Endodermal cell (in vitro differentiated cells): ENCODE results near the gene STOML2. TPM values are rescaled to one million over a fixed set of nuclear protein-coding genes. Genes with fewer than 3 reads are reported as not detected.

ENCODE experiments used
- DNase-seq: peaks from one replicate; pipeline ENCODE4 v3.0.0-alpha.2; 2017
- H3K27ac ChIP-seq: 2 replicates; pipeline ENCODE4 v1.5.1; 2013; ENCODE audit warnings: mild to moderate bottlenecking, low read depth, low read length, moderate library complexity
- H3K27me3 ChIP-seq: 2 replicates; pipeline ENCODE4 v1.6.1; 2013; ENCODE audit warnings: mild to moderate bottlenecking, low read length, moderate library complexity; ENCODE audit not compliant: insufficient read depth, control insufficient read depth, poor library complexity, severe bottlenecking
- H3K36me3 ChIP-seq: 2 replicates; pipeline ENCODE4 v1.7.0; 2013; ENCODE audit warnings: mild to moderate bottlenecking, low read length, moderate library complexity; ENCODE audit not compliant: control insufficient read depth, insufficient read depth
- H3K4me1 ChIP-seq: one replicate; pipeline ENCODE4 v1.7.0; 2013; ENCODE audit warnings: low read length; ENCODE audit not compliant: control insufficient read depth, insufficient read depth
- H3K4me3 ChIP-seq: 2 replicates; pipeline ENCODE4 v1.5.1; 2013; ENCODE audit warnings: mild to moderate bottlenecking, low read length, moderate library complexity
- H3K9ac ChIP-seq: 2 replicates; pipeline ENCODE4 v1.6.1; 2013; ENCODE audit warnings: mild to moderate bottlenecking, low read length, moderate library complexity; ENCODE audit not compliant: poor library complexity, severe bottlenecking; ENCODE audit errors: extremely low read depth
- H3K9me3 ChIP-seq: 2 replicates; pipeline ENCODE4 v1.6.1; 2013; ENCODE audit warnings: mild to moderate bottlenecking, low read length, moderate library complexity; ENCODE audit not compliant: control insufficient read depth
- H3K27ac Mint-ChIP-seq: 2 replicates; pipeline ENCODE4 v1.8.0; 2020; ENCODE audit warnings: mixed read lengths
- H3K27me3 Mint-ChIP-seq: 2 replicates; pipeline ENCODE4 v1.8.0; 2021; ENCODE audit warnings: mild to moderate bottlenecking, mixed read lengths; ENCODE audit not compliant: insufficient read depth
- H3K36me3 Mint-ChIP-seq: 2 replicates; pipeline ENCODE4 v1.8.0; 2020; ENCODE audit warnings: low read depth, mixed read lengths
- H3K4me1 Mint-ChIP-seq: 2 replicates; pipeline ENCODE4 v1.8.0; 2020; ENCODE audit warnings: mixed read lengths
- H3K4me3 Mint-ChIP-seq: 2 replicates; pipeline ENCODE4 v1.8.0; 2020; ENCODE audit warnings: mild to moderate bottlenecking, moderate library complexity, mixed read lengths
- H3K9me3 Mint-ChIP-seq: 2 replicates; pipeline ENCODE4 v1.8.0; 2020; ENCODE audit warnings: mild to moderate bottlenecking, mixed read lengths
- CTCF ChIP-seq: fragments of 200-600 bp; sonication (generic); conservative IDR thresholded peaks from 2 replicates; pipeline ENCODE4 v1.5.0; 2021; ENCODE audit warnings: antibody characterized with exemption, mild to moderate bottlenecking
- WGBS, 2 experiments: methylation state at CpG; one replicate each; pipeline versions ENCODE4 v1.1.5 to v1.1.7; 2013; ENCODE audit warnings: missing lambda C conversion rate in 2 of 2, mixed read lengths in 1 of 2; ENCODE audit not compliant: insufficient coverage in 1 of 2, insufficient read length in 1 of 2; 5-methylcytosine and 5-hydroxymethylcytosine counted together
- total RNA-seq, 2 donors: library from RNA; stranded (reverse); fragmentation: NEBNext Ultra II Directional in 1 of 2; extraction: Animal tissue kit (Norgen Biotek cat#: 25700) in 1 of 2; gene quantifications; 2 replicates in 1 of 2; 3 replicates in 1 of 2; pipeline ENCODE4 v1.2.1, GENCODE V29; 2021

STOML2 gene
- total RNA-seq, 2 donors from 2014 or later: 158 to 201 TPM

DNA sequence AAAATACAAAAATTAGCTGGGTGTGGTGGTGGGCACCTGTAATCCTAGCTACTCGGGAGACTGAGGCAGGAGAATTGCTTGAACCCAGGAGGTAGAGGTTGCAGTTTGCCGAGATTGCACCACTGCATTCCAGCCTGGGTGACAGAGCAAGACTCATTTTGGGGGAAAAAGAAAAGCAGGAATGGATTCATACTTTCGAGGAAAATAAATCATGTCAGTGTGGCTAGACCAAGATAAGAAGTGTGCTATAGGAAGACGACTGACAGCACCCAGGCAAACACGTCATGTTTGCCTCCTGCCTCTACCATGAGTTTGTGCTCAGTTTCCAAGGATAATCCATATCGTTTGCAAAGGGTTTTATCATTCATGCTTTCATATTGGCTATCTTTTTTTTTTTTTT is 32.0 kb upstream of the STOML2 start:
- H3K27ac Mint-ChIP-seq: no peak overlapping the region
- 93 to 96% methylated on average over 5 to 6 of the region's 6 CpGs for WGBS, 2 experiments
- H3K27me3 Mint-ChIP-seq: no peaks in the 10 kb centered on the region
- no peak overlapping the region for H3K4me3 Mint-ChIP-seq
- peaks cover 37% of the 10 kb centered on the region for H3K9me3 ChIP-seq
- H3K27ac ChIP-seq: no peak overlapping the region
- peaks cover 49% of the 10 kb centered on the region for H3K9me3 Mint-ChIP-seq
- H3K36me3 ChIP-seq: no peaks in the 10 kb centered on the region
- no peaks in the 10 kb centered on the region for H3K27me3 ChIP-seq
- H3K4me1 Mint-ChIP-seq: no peaks in the 10 kb centered on the region
- TF ChIP-seq CTCF: no peak
- H3K9ac ChIP-seq: no peak overlapping the region
- no peak overlapping the region for H3K4me3 ChIP-seq
- no peaks in the 10 kb centered on the region for H3K36me3 Mint-ChIP-seq
- DNase-seq: no peak
- H3K4me1 ChIP-seq: no peaks in the 10 kb centered on the region

- H3K4me3 ChIP-seq: peak overlapping the region; percentile 87
- peak; percentile 97 for DNase-seq
- H3K27ac ChIP-seq: no peak overlapping the region
- H3K36me3 ChIP-seq: no peaks in the 10 kb centered on the region
- H3K4me1 ChIP-seq: peaks cover 5% of the 10 kb centered on the region
- no peaks in the 10 kb centered on the region for H3K9me3 ChIP-seq
- Mint-ChIP-seq H3K9me3 (no peaks in the 10 kb centered on the region), H3K27me3 (no peaks in the 10 kb centered on the region), H3K4me3 (peak overlapping the region; percentile 76), H3K27ac (peak overlapping the region; percentile 91), H3K36me3 (peaks cover 4% of the 10 kb centered on the region), H3K4me1 (peaks cover 27% of the 10 kb centered on the region)
- H3K9ac ChIP-seq: peak overlapping the region; percentile 64
- 16 to 18% methylated on average over 23 to 30 of the region's 30 CpGs for WGBS, 2 experiments
- peak; percentile 98 for TF ChIP-seq CTCF
- no peaks in the 10 kb centered on the region for H3K27me3 ChIP-seq
Measured at GRCh38 chr9:35116898-35117551, 14.1 kb upstream of the STOML2 start.

- Mint-ChIP-seq H3K27me3 (no peaks in the 10 kb centered on the region), H3K4me3 (peak overlapping the region; percentile 76), H3K9me3 (no peaks in the 10 kb centered on the region), H3K4me1 (peaks cover 30% of the 10 kb centered on the region), H3K36me3 (peaks cover 4% of the 10 kb centered on the region), H3K27ac (peak overlapping the region; percentile 91)
- TF ChIP-seq CTCF: no peak
- Histone ChIP-seq H3K9ac (peak overlapping the region; percentile 64), H3K27me3 (no peaks in the 10 kb centered on the region), H3K9me3 (no peaks in the 10 kb centered on the region), H3K4me3 (peak overlapping the region; percentile 87), H3K27ac (peak overlapping the region; percentile 81), H3K36me3 (no peaks in the 10 kb centered on the region), H3K4me1 (peaks cover 7% of the 10 kb centered on the region)
- 1 to 8% methylated on average over 6 to 12 of the region's 12 CpGs for WGBS, 2 experiments
- no peak for DNase-seq
Measured at GRCh38 chr9:35116539-35116897, 13.6 kb upstream of the STOML2 start.
